ENCODE data around the gene PDGFRA. TPM values are rescaled to one million over a fixed set of nuclear protein-coding genes. Genes with fewer than 3 reads are reported as not detected.
"Not testable (repeated sequence)": the region's sequence is repeated elsewhere in the genome, so short reads cannot be mapped to it uniquely, and the experiment has no call there.

The PDGFRA gene
- total and polyA plus RNA-seq, 9 donors, result 192 to 736 (median 245) TPM

GRCh38 chr4:54330896-54331295 lies 101.8 kb downstream of the PDGFRA start:
- WGBS, 3 donors, result 92% methylated on average over 3 of the region's 3 CpGs
- H3K36me3 ChIP-seq, result no peaks in the 10 kb centered on the region
- DNase-seq, result no peak
- no peak for TF ChIP-seq EP300 (IDR thresholded peaks at IDR 0.05)
- TF ChIP-seq, protein P1, sequence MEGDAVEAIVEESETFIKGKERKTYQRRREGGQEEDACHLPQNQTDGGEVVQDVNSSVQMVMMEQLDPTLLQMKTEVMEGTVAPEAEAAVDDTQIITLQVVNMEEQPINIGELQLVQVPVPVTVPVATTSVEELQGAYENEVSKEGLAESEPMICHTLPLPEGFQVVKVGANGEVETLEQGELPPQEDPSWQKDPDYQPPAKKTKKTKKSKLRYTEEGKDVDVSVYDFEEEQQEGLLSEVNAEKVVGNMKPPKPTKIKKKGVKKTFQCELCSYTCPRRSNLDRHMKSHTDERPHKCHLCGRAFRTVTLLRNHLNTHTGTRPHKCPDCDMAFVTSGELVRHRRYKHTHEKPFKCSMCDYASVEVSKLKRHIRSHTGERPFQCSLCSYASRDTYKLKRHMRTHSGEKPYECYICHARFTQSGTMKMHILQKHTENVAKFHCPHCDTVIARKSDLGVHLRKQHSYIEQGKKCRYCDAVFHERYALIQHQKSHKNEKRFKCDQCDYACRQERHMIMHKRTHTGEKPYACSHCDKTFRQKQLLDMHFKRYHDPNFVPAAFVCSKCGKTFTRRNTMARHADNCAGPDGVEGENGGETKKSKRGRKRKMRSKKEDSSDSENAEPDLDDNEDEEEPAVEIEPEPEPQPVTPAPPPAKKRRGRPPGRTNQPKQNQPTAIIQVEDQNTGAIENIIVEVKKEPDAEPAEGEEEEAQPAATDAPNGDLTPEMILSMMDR (IDR thresholded peaks at IDR 0.05), result no peak
- no peak for TF ChIP-seq POLR2A (IDR thresholded peaks at IDR 0.05)
- H3K27me3 ChIP-seq, result no peaks in the 10 kb centered on the region
- H3K4me3 ChIP-seq, result no peak overlapping the region
- no peaks in the 10 kb centered on the region for H3K4me1 ChIP-seq (ENCODE audit: insufficient read depth)
- no peak overlapping the region for H3K27ac ChIP-seq
- intact Hi-C loops (cut with DNase I), result no loop called here
- no peaks in the 10 kb centered on the region for H3K9me3 ChIP-seq

DNA sequence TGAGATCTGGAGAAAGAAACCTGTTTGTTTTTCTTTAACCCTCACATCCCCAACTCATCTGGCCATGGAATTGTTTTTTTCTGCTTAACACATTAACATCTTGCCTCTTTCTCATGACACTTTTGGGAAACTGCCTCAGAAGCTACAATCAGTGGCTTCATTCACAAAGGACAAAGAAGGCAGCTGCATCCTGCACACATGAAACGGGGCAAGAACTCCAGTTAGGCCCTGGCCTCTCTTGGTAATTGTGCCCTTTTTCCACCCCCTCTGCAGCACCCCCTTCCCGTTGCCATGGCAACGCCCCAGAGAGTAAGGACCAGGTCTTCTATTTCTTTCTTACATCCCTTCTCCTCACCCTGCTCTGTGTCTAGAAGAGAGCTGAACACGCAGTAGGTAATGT lies 103.4 kb downstream of the PDGFRA start:
- DNase-seq, result no peak
- H3K27me3 ChIP-seq, result no peaks in the 10 kb centered on the region
- no peaks in the 10 kb centered on the region for H3K4me1 ChIP-seq (ENCODE audit: insufficient read depth)
- no peaks in the 10 kb centered on the region for H3K36me3 ChIP-seq
- TF ChIP-seq POLR2A (IDR thresholded peaks at IDR 0.05) (no peak), EP300 (IDR thresholded peaks at IDR 0.05) (no peak)
- TF ChIP-seq, protein P1 (IDR thresholded peaks at IDR 0.05), result no peak
- intact Hi-C loops (cut with DNase I), result no loop called here
- H3K4me3 ChIP-seq, result no peak overlapping the region
- no peaks in the 10 kb centered on the region for H3K9me3 ChIP-seq
- 59 to 74% (median 67%) methylated on average over 4 of the region's 4 CpGs for WGBS, 3 donors
- H3K27ac ChIP-seq, result no peak overlapping the region

GRCh38 chr4:54333657-54334056 lies 104.6 kb downstream of the PDGFRA start:
- TF ChIP-seq, protein P1 (IDR thresholded peaks at IDR 0.05), result no peak
- no peak for TF ChIP-seq EP300 (IDR thresholded peaks at IDR 0.05)
- no peak for TF ChIP-seq POLR2A (IDR thresholded peaks at IDR 0.05)
- H3K4me1 ChIP-seq (ENCODE audit: insufficient read depth), result no peaks in the 10 kb centered on the region
- H3K27ac ChIP-seq, result no peak overlapping the region
- no peak for DNase-seq
- intact Hi-C loops (cut with DNase I), result no loop called here
- no peaks in the 10 kb centered on the region for H3K36me3 ChIP-seq
- WGBS, 3 donors, result 95 to 97% (median 96%) methylated on average over 2 of the region's 2 CpGs
- H3K27me3 ChIP-seq, result no peaks in the 10 kb centered on the region
- no peak overlapping the region for H3K4me3 ChIP-seq
- no peaks in the 10 kb centered on the region for H3K9me3 ChIP-seq

DNA sequence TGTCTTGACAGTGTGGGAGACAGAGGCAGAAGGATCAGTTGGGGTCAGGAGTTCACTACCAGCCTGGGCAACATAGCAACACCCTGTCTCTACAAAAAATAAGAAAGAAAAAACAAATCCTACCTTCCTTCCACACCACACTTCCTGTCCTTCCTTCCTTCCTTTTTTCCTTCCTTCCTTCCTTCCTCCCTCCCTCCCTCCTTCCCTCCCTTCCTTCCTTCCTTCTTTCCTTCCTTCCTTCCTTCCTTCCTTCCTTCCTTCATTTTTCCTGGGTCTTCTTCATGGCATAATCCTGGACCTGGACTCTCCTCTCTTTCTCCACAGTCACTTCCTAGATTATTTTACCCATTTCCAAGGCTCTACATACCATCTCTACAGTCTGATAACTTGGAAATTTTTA lies 105.7 kb downstream of the PDGFRA start:
- DNase-seq; H3K4me3 ChIP-seq; H3K9me3 ChIP-seq; H3K27me3 ChIP-seq; H3K36me3 ChIP-seq; intact Hi-C loops (cut with DNase I); H3K27ac ChIP-seq; H3K4me1 ChIP-seq (ENCODE audit: insufficient read depth): not testable (repeated sequence)

GRCh38 chr4:54337009-54337408 lies 107.9 kb downstream of the PDGFRA start:
- no peaks in the 10 kb centered on the region for H3K27me3 ChIP-seq
- DNase-seq, result no peak
- no peak overlapping the region for H3K27ac ChIP-seq
- no peaks in the 10 kb centered on the region for H3K4me1 ChIP-seq (ENCODE audit: insufficient read depth)
- 78 to 85% (median 82%) methylated on average over 4 of the region's 4 CpGs for WGBS, 3 donors
- H3K9me3 ChIP-seq, result no peaks in the 10 kb centered on the region
- TF ChIP-seq POLR2A (IDR thresholded peaks at IDR 0.05) (no peak), EP300 (IDR thresholded peaks at IDR 0.05) (no peak)
- TF ChIP-seq, protein P1 (IDR thresholded peaks at IDR 0.05), result no peak
- H3K36me3 ChIP-seq, result no peaks in the 10 kb centered on the region
- intact Hi-C loops (cut with DNase I), result no loop called here
- H3K4me3 ChIP-seq, result no peak overlapping the region

DNA sequence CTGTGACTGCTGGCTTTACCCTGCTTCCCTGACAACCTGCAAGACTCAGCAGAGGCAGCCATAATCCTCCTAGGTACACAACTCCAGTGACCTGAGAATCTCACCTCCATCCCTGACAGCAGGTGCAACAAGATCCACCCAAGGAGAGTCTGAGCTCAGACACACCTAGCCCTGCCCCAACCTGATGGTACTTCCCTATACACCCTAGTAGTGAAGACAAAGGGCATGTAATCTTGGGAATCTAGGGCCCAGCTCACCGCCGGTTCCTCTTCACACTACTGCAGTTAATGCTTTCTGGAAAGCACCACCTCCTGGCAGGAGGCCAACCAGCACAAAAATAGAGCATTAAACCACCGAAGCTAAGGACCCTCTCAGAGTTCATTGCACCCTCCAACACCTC lies 113.0 kb downstream of the PDGFRA start:
- not testable (repeated sequence) for H3K4me3 ChIP-seq

More for the DNA sequence above, 113.0 kb downstream of the PDGFRA start:
- WGBS, 3 donors, result 71 to 84% (median 74%) methylated on average over 3 of the region's 3 CpGs
- H3K36me3 ChIP-seq; H3K27ac ChIP-seq; H3K27me3 ChIP-seq; H3K9me3 ChIP-seq; intact Hi-C loops (cut with DNase I); H3K4me1 ChIP-seq (ENCODE audit: insufficient read depth); DNase-seq: not testable (repeated sequence)

Measured in ovary (tissue), 9 donors.